ENCODE results near the gene CDK13.
"Not testable (repeated sequence)": the region's sequence is repeated elsewhere in the genome, so short reads cannot be mapped to it uniquely, and the experiment has no call there.

CDK13 gene

GRCh38 chr7:40105879-40106473 is 155.9 kb downstream of the CDK13 start:
- DNase-seq: no peak

- no peak for DNase-seq
These were observed 165.9 kb downstream of the CDK13 start for GRCh38 chr7:40115936-40116335.

- DNase-seq: not testable (repeated sequence)
These were observed 167.1 kb downstream of the CDK13 start for GRCh38 chr7:40117199-40117598.

GRCh38 chr7:40118201-40118600 is 168.1 kb downstream of the CDK13 start:
- not testable (repeated sequence) for DNase-seq

GRCh38 chr7:40120020-40120419 is 170.0 kb downstream of the CDK13 start:
- no peak for DNase-seq

- DNase-seq: not testable (repeated sequence)
These were observed 172.3 kb downstream of the CDK13 start for GRCh38 chr7:40122100-40122939.

GRCh38 chr7:40122940-40123254 is 172.8 kb downstream of the CDK13 start:
- DNase-seq: no peak

- no peak for DNase-seq
These were observed 183.7 kb downstream of the CDK13 start for GRCh38 chr7:40133561-40134427.

GRCh38 chr7:40134428-40135316 is 184.6 kb downstream of the CDK13 start, which contains the start of the genes MPLKIP and SUGCT:
MPLKIP (minus strand) TSS chr7:40134622; CDS start chr7:40134567, 55 bp downstream.
SUGCT (plus strand) TSS chr7:40135005.
- peak; percentile 14 for DNase-seq

GRCh38 chr7:40135317-40135610 is 185.2 kb downstream of the CDK13 start:
- no peak for DNase-seq

GRCh38 chr7:40137563-40137962 is 187.5 kb downstream of the CDK13 start:
- no peak for DNase-seq

GRCh38 chr7:40138973-40139372 is 188.9 kb downstream of the CDK13 start:
- no peak for DNase-seq

GRCh38 chr7:40139891-40140290 is 189.8 kb downstream of the CDK13 start:
- not testable (repeated sequence) for DNase-seq

- not testable (repeated sequence) for DNase-seq
These were observed 191.9 kb downstream of the CDK13 start for GRCh38 chr7:40141916-40142315.

- not testable (repeated sequence) for DNase-seq
These were observed 195.6 kb downstream of the CDK13 start for GRCh38 chr7:40145596-40146130.

- no peak for DNase-seq
These were observed 197.6 kb downstream of the CDK13 start for GRCh38 chr7:40147371-40148246.

GRCh38 chr7:40148247-40148580 is 198.2 kb downstream of the CDK13 start:
- DNase-seq: not testable (repeated sequence)

- DNase-seq: no peak
These were observed 198.6 kb downstream of the CDK13 start for GRCh38 chr7:40148671-40149070.

All from NCI-H187 treated with DMSO at 0.1 percent for 48 hours (cell line).